HG03565 (cell line): ENCODE measurements around the gene PLEKHH1.

ENCODE experiments used
- ATAC-seq: cut with Tn5 transposase; IDR thresholded peaks from one replicate; pipeline ENCODE4 v1.9.1; 2021; ENCODE audit warnings: mild to moderate bottlenecking, moderate library complexity; ENCODE audit not compliant: unreplicated experiment

The PLEKHH1 gene

DNA sequence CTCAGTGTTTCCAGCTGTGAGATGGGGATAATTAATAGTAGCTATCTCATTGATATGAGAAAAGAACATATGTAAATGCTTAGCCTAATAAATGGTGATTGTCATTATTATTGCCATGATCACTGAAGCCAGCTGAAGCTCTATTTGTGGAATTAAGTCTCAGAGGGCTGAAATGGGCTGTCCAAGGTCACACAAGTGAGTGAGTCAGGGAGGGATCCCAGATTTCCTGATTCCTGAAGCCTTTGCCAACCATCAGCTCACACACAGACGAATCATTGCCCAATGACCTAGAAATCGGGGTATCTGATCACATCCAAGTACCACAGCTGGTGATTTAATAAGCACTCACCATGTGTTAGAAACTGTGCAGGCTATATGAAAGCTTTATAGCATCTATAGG is 23.0 kb upstream of the PLEKHH1 start:
- ATAC-seq: no peak

- ATAC-seq: no peak
Observed at GRCh38 chr14:67510836-67511235, 22.3 kb upstream of the PLEKHH1 start.

GRCh38 chr14:67512463-67513310 is 20.4 kb upstream of the PLEKHH1 start:
- ATAC-seq: no peak

DNA sequence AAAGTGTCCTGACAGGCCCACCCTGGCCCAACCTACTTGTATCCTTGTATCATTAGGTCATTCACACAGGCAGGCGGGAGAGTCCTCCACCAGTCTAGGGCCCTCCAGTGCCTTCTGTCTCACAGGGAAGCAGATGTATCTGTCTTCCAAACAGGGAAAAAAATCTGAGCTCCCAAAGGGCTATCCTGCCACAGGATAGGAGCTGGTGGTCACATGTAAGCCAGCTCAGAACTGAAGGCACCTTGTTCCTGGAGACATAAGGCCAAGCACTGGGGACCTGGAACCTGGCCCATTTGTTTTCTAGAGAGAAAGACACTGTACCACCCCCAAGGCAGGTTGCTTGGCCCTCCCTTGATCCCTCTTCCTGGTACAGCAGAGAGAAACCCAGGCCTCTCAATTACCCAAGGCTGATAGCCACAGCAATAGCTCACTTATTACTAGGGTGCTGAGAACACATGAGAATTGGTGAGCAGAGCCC is 19.4 kb upstream of the PLEKHH1 start:
- ATAC-seq: no peak

DNA sequence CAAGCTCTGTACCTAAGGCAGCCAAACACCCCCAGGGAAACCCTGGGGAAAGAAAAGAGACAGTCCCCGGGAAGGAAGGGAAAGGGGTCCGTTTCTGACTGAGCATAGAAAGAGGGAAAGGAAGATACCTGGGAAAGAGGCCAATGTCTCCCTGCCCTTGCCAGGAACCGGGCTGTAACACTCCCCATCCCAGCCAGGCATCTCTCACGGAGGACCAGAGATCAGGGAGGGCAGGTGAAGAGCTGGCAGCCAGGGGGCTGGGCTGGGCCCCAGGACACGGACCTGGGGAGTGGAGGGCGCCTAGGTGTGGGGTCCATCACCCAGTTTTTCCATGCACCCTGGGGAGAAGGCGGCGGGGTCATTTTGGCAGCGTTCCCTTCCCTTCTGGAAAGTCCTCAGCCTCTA is 18.9 kb upstream of the PLEKHH1 start:
- ATAC-seq: no peak

- no peak for ATAC-seq
Observed at GRCh38 chr14:67514650-67515385, 18.3 kb upstream of the PLEKHH1 start.

DNA sequence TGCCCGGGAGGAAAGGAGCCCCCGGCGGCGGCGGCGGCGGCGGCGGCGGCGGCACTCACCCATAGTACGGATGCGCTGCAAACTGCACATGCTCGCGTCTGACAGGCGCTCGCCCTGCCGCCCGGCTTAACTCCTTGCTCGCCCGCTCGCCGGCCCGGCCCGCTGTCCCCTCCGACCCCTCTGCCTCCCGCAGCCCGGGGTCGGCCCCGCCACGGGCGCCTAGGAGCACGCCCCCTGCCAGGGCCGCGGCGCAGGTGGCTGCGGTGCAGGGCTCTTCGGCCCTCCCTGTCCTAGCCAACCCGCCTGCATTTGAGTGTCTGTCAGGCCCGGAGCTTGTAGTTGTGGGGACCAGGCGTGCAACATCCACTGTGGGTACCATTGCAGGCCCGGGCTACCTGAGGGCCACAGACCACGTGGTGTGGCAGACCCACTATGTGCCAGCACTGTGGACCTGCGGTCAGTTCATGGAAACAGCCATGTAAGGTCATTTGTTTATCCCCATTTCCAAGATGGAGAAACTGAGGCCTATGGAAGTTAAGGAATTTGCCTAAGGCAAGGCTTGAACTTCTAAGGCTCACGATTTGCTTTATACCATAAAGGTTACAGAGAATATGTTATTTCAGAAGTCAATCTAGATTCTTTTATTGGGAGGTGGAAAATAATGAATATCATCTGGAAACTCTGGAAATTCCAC is 17.6 kb upstream of the PLEKHH1 start:
- no peak for ATAC-seq

DNA sequence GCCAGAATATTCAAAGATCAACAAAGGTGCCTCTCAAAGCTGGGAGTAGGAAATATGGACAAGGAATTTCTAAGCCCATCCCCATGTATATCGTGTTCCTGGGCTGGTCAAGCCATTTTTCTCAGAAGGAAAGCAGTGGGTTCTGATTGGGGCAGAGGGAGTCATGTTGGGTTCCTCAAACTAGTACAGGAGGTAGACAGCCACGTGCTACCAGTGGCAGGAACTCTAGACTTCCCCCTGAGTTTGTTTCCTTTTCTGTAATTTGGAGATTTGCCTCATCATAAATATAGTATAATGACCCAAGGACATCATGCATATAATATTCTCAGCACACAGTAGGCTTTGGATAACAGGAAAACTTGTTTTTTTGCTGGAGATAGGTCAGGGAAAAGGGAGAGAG is 16.4 kb upstream of the PLEKHH1 start:
- ATAC-seq: no peak

DNA sequence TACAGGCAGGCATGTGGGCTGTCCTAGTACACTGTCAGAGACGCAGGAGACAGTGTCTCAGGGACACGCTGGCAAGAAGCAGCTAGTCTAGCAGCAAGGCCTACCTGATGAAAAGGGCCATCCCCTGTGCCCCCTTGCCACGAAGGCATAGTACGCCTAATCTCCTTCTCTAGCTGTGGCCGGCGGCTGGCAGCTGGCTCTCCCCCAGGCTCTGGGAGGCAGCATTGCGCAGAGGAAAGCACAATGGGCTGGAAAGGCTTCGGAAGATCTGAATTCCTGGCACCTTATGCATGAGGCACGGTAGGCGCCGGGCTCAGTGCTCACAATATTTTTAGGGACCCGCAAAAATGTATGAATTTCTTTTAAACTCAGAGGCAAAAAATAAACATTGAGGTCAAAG is 16.0 kb upstream of the PLEKHH1 start:
- ATAC-seq: no peak

DNA sequence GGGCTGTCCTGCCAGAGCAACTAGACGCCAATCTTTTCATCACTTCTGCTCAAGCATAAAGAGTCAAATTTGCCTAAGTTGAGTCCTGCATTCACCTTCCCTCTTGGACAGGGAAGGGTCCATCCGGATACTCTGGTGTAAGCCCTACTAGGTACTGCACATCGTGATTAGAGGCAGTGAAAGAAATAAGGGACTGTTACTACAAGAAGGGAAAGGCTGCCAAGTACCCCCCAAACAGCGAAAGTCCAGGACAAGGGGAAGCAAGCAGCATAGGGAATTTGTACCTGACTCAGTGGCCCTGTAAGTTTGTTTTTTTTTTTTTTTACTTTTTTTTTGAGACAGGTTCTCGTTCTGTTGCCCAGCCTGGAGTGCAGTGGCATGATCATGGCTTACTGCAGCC is 13.7 kb upstream of the PLEKHH1 start:
- ATAC-seq: no peak

DNA sequence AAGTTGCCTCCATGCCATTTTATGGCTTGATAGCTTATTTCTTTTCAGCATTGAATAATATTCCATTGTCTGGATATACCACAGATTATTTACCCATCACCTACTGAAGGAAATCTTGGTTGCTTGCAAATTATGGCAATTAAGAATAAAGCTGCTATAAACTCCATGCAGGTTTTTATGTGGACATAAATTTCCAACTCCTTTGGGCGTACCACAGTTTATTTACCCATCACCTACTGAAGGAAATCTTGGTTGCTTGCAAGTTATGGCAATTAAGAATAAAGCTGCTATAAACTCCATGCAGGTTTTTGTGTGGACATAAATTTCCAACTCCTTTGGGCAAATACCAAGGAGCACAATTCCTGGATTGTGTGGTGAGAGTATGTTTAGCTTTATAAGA is 12.6 kb upstream of the PLEKHH1 start:
- ATAC-seq: no peak

GRCh38 chr14:67522270-67522669 is 10.8 kb upstream of the PLEKHH1 start:
- ATAC-seq: no peak

- no peak for ATAC-seq
Observed at GRCh38 chr14:67523764-67524633, 9.1 kb upstream of the PLEKHH1 start.

DNA sequence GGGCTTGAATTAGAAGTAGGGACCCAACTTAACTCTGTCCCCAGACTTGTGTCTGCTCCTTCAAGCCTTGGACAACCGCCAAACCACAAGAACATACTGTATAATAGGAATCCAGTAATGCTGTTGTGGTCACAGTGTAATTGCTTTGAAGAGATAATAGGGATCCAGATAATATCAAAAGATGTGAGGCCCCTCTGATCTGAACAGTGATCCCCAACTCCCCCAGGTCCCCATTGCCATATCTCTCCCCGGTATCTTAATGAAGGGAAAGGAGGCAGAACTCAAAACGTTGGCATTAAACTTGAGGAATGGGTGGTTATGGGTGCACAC is 8.5 kb upstream of the PLEKHH1 start:
- ATAC-seq: no peak

GRCh38 chr14:67525389-67525788 is 7.7 kb upstream of the PLEKHH1 start:
- ATAC-seq: no peak

DNA sequence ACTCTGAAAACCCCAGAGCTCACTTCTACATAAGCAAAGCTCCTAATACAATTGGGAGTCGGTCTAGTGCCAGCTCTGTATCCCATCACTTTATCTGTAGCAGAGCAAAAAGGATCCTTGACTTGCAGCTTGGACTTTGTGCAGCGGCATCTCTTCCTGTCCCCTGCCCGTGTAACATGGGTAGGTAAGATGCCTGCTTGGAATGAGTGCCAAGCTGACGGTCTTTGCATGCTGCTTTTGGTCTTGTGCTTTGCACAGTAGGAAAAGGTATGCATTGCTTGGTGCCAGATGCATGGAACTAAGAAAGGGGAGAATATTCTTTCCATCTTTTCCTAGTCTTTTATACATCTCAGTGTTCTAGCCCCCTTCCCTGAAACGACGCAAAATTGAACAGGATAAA is 6.9 kb upstream of the PLEKHH1 start:
- no peak for ATAC-seq

- no peak for ATAC-seq
Observed at GRCh38 chr14:67526676-67527459, 6.2 kb upstream of the PLEKHH1 start.

GRCh38 chr14:67527756-67528155 is 5.3 kb upstream of the PLEKHH1 start:
- ATAC-seq: no peak

DNA sequence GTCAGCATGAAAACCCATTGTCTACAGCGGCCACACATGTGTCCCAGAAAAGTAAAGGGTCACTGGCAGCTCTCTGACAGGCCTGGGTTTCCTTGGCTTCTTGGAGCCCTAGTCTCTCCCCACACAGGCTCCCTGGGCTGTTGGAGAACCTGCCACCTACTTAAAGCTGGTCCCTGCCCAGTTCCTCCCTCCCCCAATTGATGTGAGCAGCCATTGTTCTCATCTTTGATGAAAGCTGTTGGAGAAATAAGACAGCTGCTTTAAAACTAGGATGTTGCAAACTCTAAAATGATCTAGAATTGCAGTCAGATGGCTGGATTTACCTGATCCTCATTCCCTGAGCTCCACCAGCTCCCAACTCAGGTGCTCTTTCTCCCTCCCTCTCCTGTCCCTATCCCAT is 4.8 kb upstream of the PLEKHH1 start:
- ATAC-seq: no peak
